Forelimb muscle (tissue), 1 donor: ENCODE measurements around the gene SMDT1. TPM values are rescaled to one million over a fixed set of nuclear protein-coding genes. Genes with fewer than 3 reads are reported as not detected.
"Not testable (repeated sequence)": the region's sequence is repeated elsewhere in the genome, so short reads cannot be mapped to it uniquely, and the experiment has no call there.

Experiments used
- DNase-seq: peaks from one replicate; pipeline ENCODE4 v3.0.0-alpha.2; 2013; ENCODE audit warnings: low read depth
- polyA plus RNA-seq: library from polyadenylated mRNA; unstranded; fragments of 120-200 nt; gene quantifications from one replicate; pipeline ENCODE4 v1.2.1, GENCODE V29; 2013; ENCODE audit not compliant: insufficient read length

Gene SMDT1
- polyA plus RNA-seq, 1 donor = 96.1 TPM

GRCh38 chr22:42070517-42071422 is 8.7 kb upstream of the SMDT1 start, which contains the start of gene NAGA:
TSS of gene NAGA (minus strand) at chr22:42070812. CDS start at chr22:42070297, 515 bp downstream.
- DNase-seq = peak; percentile 91

GRCh38 chr22:42071508-42071907 is 8.0 kb upstream of the SMDT1 start:
- not testable (repeated sequence) for DNase-seq

- no peak for DNase-seq
These were observed 6.7 kb upstream of the SMDT1 start for GRCh38 chr22:42072606-42073330.

GRCh38 chr22:42073621-42074041 is 5.9 kb upstream of the SMDT1 start:
- DNase-seq = no peak

DNA sequence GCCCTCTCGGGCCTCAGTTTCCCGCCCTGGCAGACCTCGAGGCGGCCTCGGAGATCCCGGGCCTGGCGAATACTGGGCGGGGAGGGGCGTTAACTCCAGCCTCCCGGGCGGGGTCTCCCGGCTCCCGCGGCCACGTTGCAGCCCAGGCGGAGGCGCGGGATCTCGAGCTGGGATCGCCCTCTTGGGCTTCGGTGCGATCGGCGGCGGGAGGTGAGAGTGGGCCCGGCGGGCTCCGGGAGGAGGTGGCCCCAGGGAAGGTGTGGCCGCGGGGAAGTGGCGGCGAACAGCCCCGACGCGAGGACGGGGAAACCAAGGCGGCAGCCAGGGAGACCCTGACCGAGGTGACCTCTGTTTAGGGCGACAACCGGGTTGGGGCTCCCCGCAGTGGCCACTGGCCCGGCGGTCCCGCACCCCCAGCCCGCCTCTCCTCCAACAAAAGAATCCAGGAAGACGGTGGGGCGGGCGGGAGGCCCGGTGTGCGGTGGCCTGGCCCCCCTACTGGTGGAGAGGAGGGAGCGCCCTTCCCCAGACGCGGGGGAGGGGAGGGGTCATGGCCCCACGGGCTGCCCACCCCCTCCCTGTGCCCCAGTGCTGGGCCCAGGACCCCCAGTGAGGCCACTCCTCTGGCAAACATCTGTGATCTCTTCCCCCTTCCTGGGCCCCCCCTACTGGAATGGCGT is 5.2 kb upstream of the SMDT1 start, which contains the start of gene PHETA2:
Gene PHETA2 (plus strand): TSS at position 117 of the 680 bp plus-strand sequence. CDS start 3,046 bp downstream, outside the sequence.
- DNase-seq = no peak

- no peak for DNase-seq
These were observed 4.4 kb upstream of the SMDT1 start for GRCh38 chr22:42074846-42075676.

GRCh38 chr22:42076764-42077485 is 2.6 kb upstream of the SMDT1 start:
- no peak for DNase-seq

- DNase-seq = no peak
These were observed 1.9 kb upstream of the SMDT1 start for GRCh38 chr22:42077486-42078125.

DNA sequence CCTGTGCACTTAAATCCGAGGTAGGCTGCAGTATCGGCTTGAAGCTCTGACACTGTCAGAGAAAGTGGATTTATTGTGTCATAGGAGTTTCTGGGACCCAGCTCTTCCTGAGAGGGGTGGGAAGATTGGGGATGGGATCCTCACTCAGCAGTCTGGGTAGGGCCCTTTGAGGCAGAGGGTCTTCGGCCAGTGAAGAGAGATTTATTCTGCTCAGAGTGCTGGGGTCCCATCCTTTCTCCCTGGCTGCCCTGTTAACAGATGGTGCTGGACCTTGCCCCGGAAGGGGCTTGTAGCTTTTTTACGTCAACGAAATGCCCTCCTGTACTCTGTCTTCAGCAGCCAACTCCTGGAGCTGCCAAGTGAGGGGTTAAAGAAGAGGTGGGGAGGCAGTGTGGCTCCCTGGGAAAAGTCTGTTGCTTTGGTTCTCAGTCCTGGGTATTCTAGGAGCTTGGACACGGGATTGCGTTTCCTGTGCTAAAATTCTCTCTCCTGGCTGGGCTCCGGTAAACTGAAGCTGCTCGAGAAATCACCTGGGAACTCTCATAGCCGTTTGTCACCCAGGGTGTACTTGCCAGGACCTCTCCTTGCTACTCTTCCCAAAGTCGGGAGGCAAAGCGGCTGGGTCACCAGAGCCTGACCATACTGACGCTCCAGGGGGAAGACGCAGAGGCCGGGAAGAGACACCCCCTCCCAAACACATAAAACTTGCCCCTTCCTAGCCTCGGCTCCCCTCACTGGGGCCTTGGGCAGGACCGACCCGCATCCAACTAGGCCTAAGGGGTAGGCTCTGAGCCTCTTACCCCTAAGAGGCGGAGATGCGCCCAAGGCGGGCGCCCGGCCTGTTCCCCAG is 806 bp upstream of the SMDT1 start:
- no peak for DNase-seq

GRCh38 chr22:42080287-42080686 is 787 bp downstream of the SMDT1 start:
- no peak for DNase-seq

DNA sequence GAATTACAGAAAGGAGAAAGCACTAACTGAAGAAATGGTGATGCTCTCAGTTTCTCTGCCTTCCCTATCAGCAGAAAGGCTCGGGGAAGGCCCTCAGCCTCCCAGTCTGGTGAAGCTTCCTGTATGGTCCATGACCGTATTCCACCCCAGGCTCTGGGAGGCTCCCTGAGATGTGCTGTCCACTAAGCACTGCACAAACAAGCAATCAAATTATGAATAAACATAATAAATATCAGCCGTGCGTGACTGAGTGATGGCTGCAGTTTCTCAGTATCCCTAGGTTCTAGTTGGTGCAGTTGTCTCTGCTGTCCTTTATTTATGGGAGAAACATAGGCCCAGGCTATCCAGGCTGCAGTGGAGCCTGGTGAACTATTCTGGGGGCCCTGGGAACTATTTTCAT is 3.6 kb downstream of the SMDT1 start:
- no peak for DNase-seq

DNA sequence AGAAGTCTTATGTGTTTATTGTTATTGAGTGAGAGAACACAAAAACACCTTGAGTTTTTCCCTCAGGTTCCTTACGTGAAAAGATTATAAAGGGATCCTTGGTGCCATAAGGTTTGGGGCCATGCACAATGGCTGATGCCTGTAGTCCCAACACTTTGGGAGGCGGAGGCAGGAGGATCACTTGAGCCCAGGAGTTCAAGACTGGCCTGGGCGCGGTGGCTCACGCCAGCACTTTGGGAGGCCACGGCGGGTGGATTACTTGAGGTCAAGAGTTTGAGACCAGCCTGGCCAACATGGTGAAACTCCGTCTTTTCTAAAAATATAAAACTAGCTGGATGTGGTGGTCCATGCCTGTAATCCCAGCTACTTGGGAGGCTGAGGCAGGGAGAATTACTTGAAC is 5.4 kb downstream of the SMDT1 start:
- no peak for DNase-seq

DNA sequence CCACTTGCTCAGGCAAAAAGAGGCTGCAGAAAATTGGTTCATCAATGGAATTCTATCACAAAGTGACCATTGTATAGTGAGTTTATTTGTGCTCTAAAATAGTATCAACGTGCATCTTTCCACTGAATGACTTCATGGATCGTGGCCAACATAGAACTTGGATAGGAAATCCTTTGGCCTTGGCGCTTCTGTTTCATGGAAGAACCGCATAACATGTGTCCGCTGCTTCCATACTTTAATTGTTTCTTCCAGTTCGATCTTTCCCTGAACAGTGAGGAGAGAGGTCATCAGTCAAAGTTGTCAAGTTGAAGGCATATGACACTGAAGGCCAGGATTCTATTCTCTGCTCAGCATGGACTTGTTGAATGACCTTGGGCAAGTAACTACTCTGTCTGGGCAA is 6.6 kb downstream of the SMDT1 start:
- no peak for DNase-seq

DNA sequence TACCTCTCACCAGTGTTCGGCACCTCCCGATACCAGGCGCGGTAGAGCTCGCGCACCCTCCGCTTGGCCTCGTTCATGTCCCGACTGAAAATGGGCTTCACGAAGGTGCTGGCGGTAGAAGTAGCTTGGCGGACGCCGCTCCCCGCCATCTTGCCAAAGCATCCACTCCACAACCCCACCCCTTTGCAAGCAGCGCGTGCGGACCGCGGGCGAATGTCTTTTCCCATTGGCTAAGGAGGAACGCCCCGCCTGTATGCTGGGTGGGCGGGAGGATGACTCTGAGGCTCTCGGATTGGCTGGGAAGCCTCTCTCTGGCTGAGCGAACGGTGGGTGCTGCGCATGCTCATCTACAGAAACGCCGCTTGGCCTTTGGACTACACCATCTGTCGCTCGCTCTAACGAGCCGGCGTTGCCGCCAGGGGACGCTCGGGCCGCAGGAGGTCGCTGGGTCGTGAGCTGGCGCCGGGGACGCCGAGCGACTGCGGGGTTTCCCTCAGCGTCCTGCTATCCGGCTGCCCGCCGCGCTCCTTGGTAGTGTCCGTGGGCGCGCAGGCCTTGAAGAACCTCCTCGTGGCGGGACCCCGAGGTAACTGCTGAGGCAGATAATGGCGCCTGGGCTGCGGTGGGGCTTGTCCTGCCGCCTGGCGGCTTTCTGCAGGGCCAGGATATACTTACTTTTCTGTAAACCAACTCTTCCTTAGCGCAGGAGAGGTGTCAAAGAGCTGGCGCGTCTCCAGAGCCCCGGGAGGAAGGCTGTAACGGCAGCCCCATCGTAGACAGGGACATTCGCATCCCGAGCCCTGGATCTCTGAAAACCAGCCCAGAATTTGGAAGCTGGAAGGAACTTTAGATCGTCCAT is 11.3 kb downstream of the SMDT1 start, which contains the start of gene NDUFA6:
Gene NDUFA6 (minus strand): TSS at position 177 of the 859 bp plus-strand sequence. CDS start 28 bp downstream, at position 149.
- DNase-seq = peak; percentile 98

GRCh38 chr22:42091455-42091782 is 11.9 kb downstream of the SMDT1 start:
- no peak for DNase-seq

DNA sequence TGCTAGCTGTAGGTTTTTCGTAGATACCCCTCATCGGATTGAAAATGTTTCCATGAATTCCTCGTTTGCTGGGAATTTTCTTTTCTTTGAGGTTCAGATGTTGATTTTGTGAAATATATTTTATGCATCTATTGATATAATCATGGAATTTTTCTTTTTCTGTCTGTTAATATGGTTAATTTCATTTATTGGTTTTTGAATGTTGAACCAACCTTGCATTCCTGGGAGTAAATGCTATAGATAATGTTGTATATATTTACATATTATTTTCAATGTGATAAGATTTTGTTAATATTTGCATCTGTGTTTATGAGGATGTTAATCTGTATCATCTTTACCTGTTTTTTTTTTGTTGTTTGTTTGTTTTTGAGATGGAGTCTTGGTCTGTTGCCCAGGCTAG is 21.7 kb downstream of the SMDT1 start:
- no peak for DNase-seq

- DNase-seq = not testable (repeated sequence)
These were observed 24.9 kb downstream of the SMDT1 start for GRCh38 chr22:42104332-42104860.

DNA sequence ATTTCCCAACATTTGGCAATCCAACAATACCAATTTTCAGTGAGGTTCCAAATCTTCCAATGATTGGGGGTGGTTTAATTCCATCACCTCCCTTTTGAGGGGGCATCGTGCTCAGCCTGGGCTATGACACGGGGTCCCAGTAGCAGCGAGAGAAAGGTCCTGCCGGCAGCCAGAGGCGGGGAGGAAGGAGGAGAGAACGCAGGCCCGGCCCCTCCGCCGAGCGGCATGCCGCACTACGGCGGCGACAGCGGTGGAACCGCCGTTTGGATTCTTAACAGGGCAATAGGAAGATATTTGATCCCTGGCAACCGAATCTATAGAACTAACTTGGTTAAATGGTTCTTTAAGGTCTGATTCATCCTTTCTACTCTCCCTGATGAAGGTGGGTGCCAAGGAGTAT is 29.3 kb downstream of the SMDT1 start:
- DNase-seq = no peak
